ENCODE measurements around the gene PHLDA3. TPM values are rescaled to one million over a fixed set of nuclear protein-coding genes. Genes with fewer than 3 reads are reported as not detected.
A peak's percentile ranks its signal among the peaks of the same experiment; 100 is the strongest.
"Not testable (repeated sequence)": the region's sequence is repeated elsewhere in the genome, so short reads cannot be mapped to it uniquely, and the experiment has no call there.

Gene PHLDA3
- total RNA-seq, 1 donor = 68.6 TPM

GRCh38 chr1:201473296-201473695, 4.3 kb upstream of the PHLDA3 start:
- DNase-seq (ENCODE audit: low read depth) = no peak
- no peak overlapping the region for H3K4me3 ChIP-seq (ENCODE audit: low read depth, low read length)
- TF ChIP-seq CTCF (IDR thresholded peaks at IDR 0.05; ENCODE audit: insufficient read depth, low read length) = no peak

- not testable (repeated sequence) for DNase-seq (ENCODE audit: low read depth); H3K4me3 ChIP-seq (ENCODE audit: low read depth, low read length)
These were observed 3.3 kb upstream of the PHLDA3 start for GRCh38 chr1:201472321-201472720.

GRCh38 chr1:201471772-201472171, 2.8 kb upstream of the PHLDA3 start:
- no peak for TF ChIP-seq CTCF (IDR thresholded peaks at IDR 0.05; ENCODE audit: insufficient read depth, low read length)
- no peak overlapping the region for H3K4me3 ChIP-seq (ENCODE audit: low read depth, low read length)
- peak; percentile 92 for DNase-seq (ENCODE audit: low read depth)

- DNase-seq (ENCODE audit: low read depth) = no peak
- no peak for TF ChIP-seq CTCF (IDR thresholded peaks at IDR 0.05; ENCODE audit: insufficient read depth, low read length)
These were observed 1.6 kb upstream of the PHLDA3 start for GRCh38 chr1:201470581-201470980.

GRCh38 chr1:201469645-201470074, 672 bp upstream of the PHLDA3 start:
- H3K4me3 ChIP-seq (ENCODE audit: low read depth, low read length) = peak overlapping the region; percentile 98
- TF ChIP-seq CTCF (IDR thresholded peaks at IDR 0.05; ENCODE audit: insufficient read depth, low read length) = no peak
- no peak for DNase-seq (ENCODE audit: low read depth)

More at GRCh38 chr1:201470581-201470980, 1.6 kb upstream of the PHLDA3 start:
- H3K4me3 ChIP-seq (ENCODE audit: low read depth, low read length) = no peak overlapping the region

- H3K4me3 ChIP-seq (ENCODE audit: low read depth, low read length) = peak overlapping the region; percentile 98
- DNase-seq (ENCODE audit: low read depth) = no peak
- no peak for TF ChIP-seq CTCF (IDR thresholded peaks at IDR 0.05; ENCODE audit: insufficient read depth, low read length)
These were observed 516 bp downstream of the PHLDA3 start for GRCh38 chr1:201468501-201468843.

- peak; percentile 59 for DNase-seq (ENCODE audit: low read depth)
- peak overlapping the region; percentile 98 for H3K4me3 ChIP-seq (ENCODE audit: low read depth, low read length)
These were observed 2.5 kb downstream of the PHLDA3 start for GRCh38 chr1:201466492-201466891.

More at GRCh38 chr1:201466492-201466891, 2.5 kb downstream of the PHLDA3 start:
- TF ChIP-seq CTCF (IDR thresholded peaks at IDR 0.05; ENCODE audit: insufficient read depth, low read length) = no peak

Data from fibroblast of the aortic adventitia (primary cell).